ENCODE results near the gene MIR17HG.
"Not testable (repeated sequence)": the region's sequence is repeated elsewhere in the genome, so short reads cannot be mapped to it uniquely, and the experiment has no call there.

Gene MIR17HG

GRCh38 chr13:91347202-91347995 lies at the start of gene MIR17HG:
Gene MIR17HG, plus strand, starts transcription at chr13:91347687.
- peak; percentile 83 to 85 for DNase-seq

- DNase-seq, result no peak
Observed at GRCh38 chr13:91298060-91298459, 49.4 kb upstream of the MIR17HG start.

GRCh38 chr13:91302111-91302510 lies 45.4 kb upstream of the MIR17HG start:
- DNase-seq, result no peak

GRCh38 chr13:91303031-91303430 lies 44.5 kb upstream of the MIR17HG start:
- no peak for DNase-seq

- no peak for DNase-seq
Observed at GRCh38 chr13:91304741-91305140, 42.7 kb upstream of the MIR17HG start.

GRCh38 chr13:91305652-91306051 lies 41.8 kb upstream of the MIR17HG start:
- no peak for DNase-seq

GRCh38 chr13:91307887-91308286 lies 39.6 kb upstream of the MIR17HG start:
- DNase-seq, result no peak

- no peak for DNase-seq
Observed at GRCh38 chr13:91308299-91308698, 39.2 kb upstream of the MIR17HG start.

- no peak for DNase-seq
Observed at GRCh38 chr13:91311491-91311890, 36.0 kb upstream of the MIR17HG start.

- no peak for DNase-seq
Observed at GRCh38 chr13:91312324-91312723, 35.2 kb upstream of the MIR17HG start.

- DNase-seq, result peak in 1 of 2 donors; percentile 52
Observed at GRCh38 chr13:91313103-91313502, 34.4 kb upstream of the MIR17HG start.

- no peak for DNase-seq
Observed at GRCh38 chr13:91313581-91313980, 33.9 kb upstream of the MIR17HG start.

GRCh38 chr13:91314888-91315287 lies 32.6 kb upstream of the MIR17HG start:
- DNase-seq, result no peak

- no peak for DNase-seq
Observed at GRCh38 chr13:91318886-91319285, 28.6 kb upstream of the MIR17HG start.

GRCh38 chr13:91319996-91320395 lies 27.5 kb upstream of the MIR17HG start:
- DNase-seq, result no peak

- not testable (repeated sequence) for DNase-seq
Observed at GRCh38 chr13:91320990-91321389, 26.5 kb upstream of the MIR17HG start.

- DNase-seq, result no peak
Observed at GRCh38 chr13:91323349-91323748, 24.1 kb upstream of the MIR17HG start.

GRCh38 chr13:91326146-91326545 lies 21.3 kb upstream of the MIR17HG start:
- no peak for DNase-seq

- no peak for DNase-seq
Observed at GRCh38 chr13:91328726-91329125, 18.8 kb upstream of the MIR17HG start.

GRCh38 chr13:91329733-91330132 lies 17.8 kb upstream of the MIR17HG start:
- DNase-seq, result no peak

GRCh38 chr13:91331047-91331915 lies 16.2 kb upstream of the MIR17HG start:
- no peak for DNase-seq

GRCh38 chr13:91346062-91346461 lies 1.4 kb upstream of the MIR17HG start:
- DNase-seq, result no peak

GRCh38 chr13:91346850-91347201 lies 661 bp upstream of the MIR17HG start:
- peak in 1 of 2 donors; percentile 41 for DNase-seq
